Common myeloid progenitor, CD34-positive (primary cell): ENCODE measurements around the gene ELF5. TPM values are rescaled to one million over a fixed set of nuclear protein-coding genes. Genes with fewer than 3 reads are reported as not detected.

Experiments used
- CTCF ChIA-PET: fragments of 350-600 bp; sonication (Branson Sonifier 250); formaldehyde crosslinking; loops from one replicate; lab custom pipeline; 2021; ENCODE audit warnings: antibody characterized with exemption; lab: Charles Lee
- POLR2A ChIA-PET: fragments of 350-600 bp; sonication (Branson Sonifier 250); formaldehyde crosslinking; loops from one replicate; lab custom pipeline; 2021; ENCODE audit warnings: antibody characterized with exemption; lab: Charles Lee
- DNase-seq, 3 donors: peaks; one replicate each; pipeline versions ENCODE4 v3.0.0 to v3.0.0-alpha.2; 2013
- H3K27ac ChIP-seq, 2 experiments: 1 replicate in 1 of 2; 2 replicates in 1 of 2; pipeline ENCODE4 v1.7.0; 2013; ENCODE audit warnings: inconsistent platforms in 2 of 2, low read length in 2 of 2, mild to moderate bottlenecking in 2 of 2, low read depth in 1 of 2, moderate library complexity in 1 of 2; ENCODE audit not compliant: severe bottlenecking in 2 of 2, insufficient read depth in 1 of 2, poor library complexity in 1 of 2
- H3K27me3 ChIP-seq, 5 experiments: replicated peaks in 2 of 5; 1 replicate in 3 of 5; 2 replicates in 2 of 5; pipeline versions ENCODE4 v1.6.1 to v1.7.0; 2013; ENCODE audit warnings: low read length in 4 of 5, mild to moderate bottlenecking in 2 of 5, moderate library complexity in 2 of 5, inconsistent platforms in 1 of 5; ENCODE audit not compliant: insufficient read depth in 5 of 5, control insufficient read depth in 4 of 5
- H3K36me3 ChIP-seq, 4 experiments: 1 replicate in 2 of 4; 2 replicates in 2 of 4; pipeline versions ENCODE4 v1.6.1 to v1.7.0; 2013; ENCODE audit warnings: low read length in 3 of 4, control low read depth in 1 of 4, mild to moderate bottlenecking in 1 of 4; ENCODE audit not compliant: control insufficient read depth in 4 of 4, insufficient read depth in 4 of 4
- H3K4me1 ChIP-seq, 4 experiments: 1 replicate in 3 of 4; 2 replicates in 1 of 4; pipeline versions ENCODE4 v1.6.1 to v1.7.1; 2013; ENCODE audit warnings: low read length in 3 of 4, mild to moderate bottlenecking in 3 of 4, control low read depth in 1 of 4, inconsistent platforms in 1 of 4, moderate library complexity in 1 of 4; ENCODE audit not compliant: control insufficient read depth in 4 of 4, insufficient read depth in 4 of 4; ENCODE audit errors: control extremely low read depth in 1 of 4
- H3K4me3 ChIP-seq, 7 experiments: 1 replicate in 4 of 7; 2 replicates in 3 of 7; pipeline versions ENCODE4 v1.5.1 to v1.7.0; 2013; ENCODE audit warnings: mild to moderate bottlenecking in 7 of 7, low read length in 6 of 7, moderate library complexity in 6 of 7, inconsistent platforms in 2 of 7, low read depth in 2 of 7, control low read depth in 1 of 7; ENCODE audit not compliant: insufficient read depth in 4 of 7, control insufficient read depth in 1 of 7; ENCODE audit errors: extremely low read depth in 1 of 7
- H3K9me3 ChIP-seq, 5 experiments: 1 replicate in 4 of 5; 2 replicates in 1 of 5; pipeline versions ENCODE4 v1.6.1 to v1.7.1; 2013; ENCODE audit warnings: low read length in 4 of 5, mild to moderate bottlenecking in 2 of 5, inconsistent platforms in 1 of 5, low read depth in 1 of 5, moderate library complexity in 1 of 5; ENCODE audit not compliant: control insufficient read depth in 4 of 5, insufficient read depth in 2 of 5; ENCODE audit errors: control extremely low read depth in 1 of 5
- WGBS: methylation state at CpG from one replicate; pipeline ENCODE4 v1.1.5; 2013; ENCODE audit not compliant: insufficient coverage; 5-methylcytosine and 5-hydroxymethylcytosine counted together
- polyA plus RNA-seq: library from polyadenylated mRNA; unstranded; fragments of 120-200 nt; gene quantifications from one replicate; pipeline ENCODE4 v1.2.1, GENCODE V29; 2013

Gene ELF5
- not detected for polyA plus RNA-seq

- peaks cover 0 to 10% (median 2%) of the 10 kb centered on the region in 4 experiments for H3K4me1 ChIP-seq
- no peaks in the 10 kb centered on the region for H3K36me3 ChIP-seq
- H3K27me3 ChIP-seq: no peaks in the 10 kb centered on the region
- CTCF ChIA-PET: interaction anchor here (0.8 to 4.3 kb wide), 11 partner anchors 10 to 377 kb away, joined by 3 to 30 read pairs (median 4); no protein-coding TSS in a partner anchor
- no peak within 1 kb of the TSS for H3K4me3 ChIP-seq
- no peaks in the 10 kb centered on the region for H3K9me3 ChIP-seq
- WGBS: 97% methylated on average over 14 of the region's 17 CpGs
- POLR2A ChIA-PET: no interaction called here
- H3K27ac ChIP-seq: no peak within 1 kb of the TSS
- DNase-seq: no peak
Measured at GRCh38 chr11:34513682-34514449, at the start of gene ELF5. Gene ELF5 (minus strand): TSS chr11:34513794. CDS start chr11:34505749, 8,045 bp downstream.

GRCh38 chr11:34562976-34563375, 49.4 kb upstream of the ELF5 start:
- H3K4me1 ChIP-seq: no peaks in the 10 kb centered on the region
- H3K4me3 ChIP-seq: no peak overlapping the region
- no peaks in the 10 kb centered on the region for H3K9me3 ChIP-seq
- H3K27ac ChIP-seq: no peak overlapping the region
- peaks cover 0 to 7% (median 0%) of the 10 kb centered on the region in 5 experiments for H3K27me3 ChIP-seq
- no peak for DNase-seq
- no CpG with 5 or more reads among the region's 2 CpGs for WGBS
- CTCF ChIA-PET: no interaction called here
- no peaks in the 10 kb centered on the region for H3K36me3 ChIP-seq
- POLR2A ChIA-PET: no interaction called here

GRCh38 chr11:34560511-34560910, 46.9 kb upstream of the ELF5 start:
- no peak overlapping the region for H3K4me3 ChIP-seq
- no peaks in the 10 kb centered on the region for H3K4me1 ChIP-seq
- H3K9me3 ChIP-seq: no peaks in the 10 kb centered on the region
- H3K36me3 ChIP-seq: no peaks in the 10 kb centered on the region
- DNase-seq: no peak
- no peak overlapping the region for H3K27ac ChIP-seq
- WGBS: 95% methylated on average over 3 of the region's 4 CpGs
- ChIA-PET CTCF (interaction anchor here (0.7 kb wide), 1 partner anchor 46 kb away, joined by 3 read pairs; no protein-coding TSS in a partner anchor), POLR2A (no interaction called here)
- peaks cover 0 to 9% (median 0%) of the 10 kb centered on the region in 5 experiments for H3K27me3 ChIP-seq

DNA sequence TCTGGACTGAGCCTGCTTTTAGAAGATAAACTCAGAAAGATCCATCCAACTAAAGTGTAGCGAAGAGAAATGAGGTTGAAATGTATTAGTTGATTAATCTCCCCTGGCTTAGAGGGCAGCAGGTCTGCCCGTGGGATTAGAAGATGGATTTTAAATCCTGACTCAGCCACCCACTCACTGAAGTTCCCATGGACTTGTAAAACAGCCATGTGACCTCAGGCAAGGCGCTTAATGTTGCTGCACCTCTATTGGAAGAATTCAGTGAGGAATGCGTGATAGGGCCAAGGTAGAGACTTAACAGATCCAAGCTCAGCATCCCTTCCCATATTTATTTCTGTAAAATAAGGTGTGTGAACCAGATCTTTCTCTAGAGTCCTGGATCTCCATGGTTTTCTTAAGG, 45.1 kb upstream of the ELF5 start:
- no peak for DNase-seq
- Histone ChIP-seq H3K36me3 (no peaks in the 10 kb centered on the region), H3K27ac (no peak overlapping the region), H3K27me3 (peaks cover 0 to 7% (median 0%) of the 10 kb centered on the region in 5 experiments), H3K4me3 (no peak overlapping the region), H3K9me3 (no peaks in the 10 kb centered on the region), H3K4me1 (no peaks in the 10 kb centered on the region)
- WGBS: 100% methylated on average over 2 of the region's 4 CpGs
- POLR2A ChIA-PET: no interaction called here
- CTCF ChIA-PET: no interaction called here

DNA sequence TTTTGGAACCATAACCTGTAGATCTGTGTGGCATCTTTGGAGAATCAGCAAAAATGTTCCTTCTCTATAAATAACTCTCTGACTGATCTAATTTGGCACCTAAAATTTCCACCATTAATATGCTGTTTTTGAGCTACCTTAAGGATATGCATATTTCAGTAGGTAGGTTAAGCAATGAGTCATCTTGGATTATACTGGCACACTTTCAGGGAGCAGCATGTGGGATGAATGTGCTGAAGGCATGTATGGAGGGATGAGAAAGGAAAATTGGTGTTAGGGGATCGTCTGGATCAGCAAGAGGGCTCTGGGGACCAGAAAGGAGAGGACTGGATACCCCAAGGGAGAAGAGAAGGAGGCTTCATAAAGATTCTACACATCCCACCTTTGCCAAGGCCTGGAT, 44.6 kb upstream of the ELF5 start:
- Histone ChIP-seq H3K9me3 (no peaks in the 10 kb centered on the region), H3K4me3 (no peak overlapping the region), H3K4me1 (no peaks in the 10 kb centered on the region), H3K36me3 (no peaks in the 10 kb centered on the region), H3K27ac (no peak overlapping the region), H3K27me3 (peaks cover 0 to 7% (median 0%) of the 10 kb centered on the region in 5 experiments)
- ChIA-PET POLR2A (no interaction called here), CTCF (interaction anchor here (1.1 to 1.8 kb wide), 2 partner anchors 10 to 29 kb away, joined by 3 to 5 read pairs; no protein-coding TSS in a partner anchor)
- WGBS: no CpG with 5 or more reads among the region's 1 CpG
- no peak for DNase-seq

DNA sequence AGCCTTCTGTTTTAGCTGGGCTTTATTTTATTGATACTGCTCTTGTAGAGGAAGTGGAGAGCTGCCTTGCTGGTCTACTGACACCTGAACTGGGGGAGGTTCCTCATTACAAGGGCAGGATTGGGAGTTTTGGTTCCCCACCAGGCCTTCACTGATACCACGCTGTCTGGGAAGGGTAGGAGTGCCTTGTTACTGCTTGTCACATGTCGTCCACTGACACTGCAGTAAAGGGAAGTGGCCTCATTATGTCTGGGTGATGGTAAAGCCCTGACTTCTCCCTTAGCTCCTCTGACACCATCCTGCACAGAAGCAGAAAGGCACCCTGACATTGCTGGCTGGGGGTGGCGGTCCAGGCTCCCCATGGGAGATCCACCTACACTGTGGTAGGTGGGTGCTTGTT, 38.7 kb upstream of the ELF5 start:
- H3K4me3 ChIP-seq: no peak overlapping the region
- peaks cover 0 to 10% (median 0%) of the 10 kb centered on the region in 4 experiments for H3K4me1 ChIP-seq
- POLR2A ChIA-PET: no interaction called here
- H3K36me3 ChIP-seq: no peaks in the 10 kb centered on the region
- no peaks in the 10 kb centered on the region for H3K9me3 ChIP-seq
- H3K27ac ChIP-seq: no peak overlapping the region
- CTCF ChIA-PET: interaction anchor here (0.7 kb wide), 1 partner anchor 13 kb away, joined by 3 read pairs; no protein-coding TSS in a partner anchor
- DNase-seq: peak in 2 of 3 donors; percentile 20 to 36
- 92% methylated on average over 2 of the region's 3 CpGs for WGBS
- peaks cover 0 to 6% (median 0%) of the 10 kb centered on the region in 5 experiments for H3K27me3 ChIP-seq

DNA sequence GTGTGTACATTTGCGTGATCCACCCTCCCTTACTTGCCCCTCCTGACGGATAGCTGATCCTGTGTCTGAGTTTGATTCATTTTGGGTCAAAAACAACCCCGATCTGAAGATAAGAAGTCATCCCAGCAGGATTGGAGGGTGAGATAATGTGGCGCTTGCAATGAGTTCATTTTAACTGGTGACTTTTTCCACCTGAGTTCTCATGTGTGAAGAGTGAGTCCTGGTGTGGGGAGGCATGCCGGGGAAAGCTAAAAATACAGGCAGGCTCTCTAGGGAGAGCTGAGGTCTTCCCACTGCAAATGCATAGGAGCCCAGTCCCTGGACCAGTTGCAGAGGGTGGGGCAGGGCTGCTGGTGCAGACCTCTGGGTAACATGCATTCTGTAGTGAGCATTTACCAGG, 35.7 kb upstream of the ELF5 start:
- Histone ChIP-seq H3K4me1 (peaks cover 0 to 10% (median 0%) of the 10 kb centered on the region in 4 experiments), H3K36me3 (no peaks in the 10 kb centered on the region), H3K4me3 (no peak overlapping the region), H3K9me3 (no peaks in the 10 kb centered on the region), H3K27me3 (peaks cover 0 to 6% (median 0%) of the 10 kb centered on the region in 5 experiments), H3K27ac (no peak overlapping the region)
- ChIA-PET POLR2A (no interaction called here), CTCF (interaction anchor here (1.2 kb wide), 2 partner anchors 8 to 11 kb away, joined by 3 read pairs; no protein-coding TSS in a partner anchor)
- 96% methylated on average over 3 of the region's 5 CpGs for WGBS
- no peak for DNase-seq
